SK-N-SH treated with all-trans-retinoic acid at 6 μM for 48 hours (cell line): ENCODE data around the gene LGSN.
"Not testable (repeated sequence)": the region's sequence is repeated elsewhere in the genome, so short reads cannot be mapped to it uniquely, and the experiment has no call there.

Experiments used
- TOX ChIP-seq: fragments of 250-450 bp; sonication (Bioruptor Pico); IDR thresholded peaks from 2 replicates; pipeline ENCODE4 v1.8.0; 2021; ENCODE audit warnings: mild to moderate bottlenecking, moderate library complexity, borderline replicate concordance
- ZNF8 ChIP-seq: fragments of 450-650 bp; formaldehyde crosslinking; IDR thresholded peaks from 2 replicates; pipeline ENCODE4 v1.5.0; 2020; ENCODE audit warnings: mild to moderate bottlenecking, moderate library complexity

GRCh38 chr6:63357384-63357783 is 37.6 kb upstream of the LGSN start:
- not testable (repeated sequence) for TF ChIP-seq TOX (CRISPR knock-in tag); ZNF8
